ENCODE data around the gene DBN1. TPM values are rescaled to one million over a fixed set of nuclear protein-coding genes. Genes with fewer than 3 reads are reported as not detected.

Gene DBN1
- total RNA-seq, 4 donors from 2014 or later, result 10.1 to 201 (median 17.4) TPM

GRCh38 chr5:177432143-177432838, 41.1 kb downstream of the DBN1 start:
- Histone ChIP-seq H3K27me3 (no peaks in the 10 kb centered on the region), H3K4me1 (peaks cover 26 to 35% (median 29%) of the 10 kb centered on the region in 4 donors), H3K9me3 (no peaks in the 10 kb centered on the region), H3K36me3 (peaks cover 0 to 41% (median 24%) of the 10 kb centered on the region in 4 donors), H3K4me3 (no peak overlapping the region), H3K27ac (peak overlapping the region; percentile 14 to 95 (median 76))
- WGBS, 2 donors (ENCODE audit: low coverage in 1 of 2), result 76% methylated on average over 16 of the region's 18 CpGs; no CpG with 5 or more reads in 1 of the 2 donors
- in situ Hi-C loops (cut with MboI; ENCODE audit: low pct_ligation_motif_present in 1 of 4, low pct_unique_long_range_greater_than_20kb in 1 of 4, low sequenced_read_pairs in 3 of 4), result no loop called here
- intact Hi-C loops (cut with DNase I; ENCODE audit: low total_unique reads), result no loop called here
- TF ChIP-seq POLR2A (IDR thresholded peaks at IDR 0.05) (no peak), POLR2AphosphoS5 (IDR thresholded peaks at IDR 0.05) (peak in 1 of 3 donors; percentile 8)
- no peak for DNase-seq

GRCh38 chr5:177431317-177432142, 41.9 kb downstream of the DBN1 start:
- H3K4me1 ChIP-seq, result peaks cover 29 to 39% (median 30%) of the 10 kb centered on the region in 4 donors
- peak; percentile 82 for DNase-seq
- H3K36me3 ChIP-seq, result peaks cover 0 to 40% (median 20%) of the 10 kb centered on the region in 4 donors
- H3K27ac ChIP-seq, result peak overlapping the region; percentile 63 to 97 (median 92)
- intact Hi-C loops (cut with DNase I; ENCODE audit: low total_unique reads) (no loop called here), in situ Hi-C loops (cut with MboI; ENCODE audit: low pct_ligation_motif_present in 1 of 4, low pct_unique_long_range_greater_than_20kb in 1 of 4, low sequenced_read_pairs in 3 of 4) (no loop called here)
- TF ChIP-seq POLR2AphosphoS5 (IDR thresholded peaks at IDR 0.05), result peak; percentile 28 to 65 (median 39)
- TF ChIP-seq CTCF (IDR thresholded peaks at IDR 0.05), result no peak
- no peak for TF ChIP-seq EP300 (IDR thresholded peaks at IDR 0.05; ENCODE audit: low read depth)
- no peak for TF ChIP-seq POLR2A (IDR thresholded peaks at IDR 0.05)
- H3K9me3 ChIP-seq, result no peaks in the 10 kb centered on the region
- no peak overlapping the region for H3K4me3 ChIP-seq
- H3K27me3 ChIP-seq, result no peaks in the 10 kb centered on the region
- 58% methylated on average over 27 of the region's 29 CpGs; no CpG with 5 or more reads in 1 of the 2 donors for WGBS, 2 donors (ENCODE audit: low coverage in 1 of 2)

- Histone ChIP-seq H3K4me1 (peaks cover 29 to 39% (median 30%) of the 10 kb centered on the region in 4 donors), H3K36me3 (peaks cover 0 to 35% (median 18%) of the 10 kb centered on the region in 4 donors), H3K9me3 (no peaks in the 10 kb centered on the region), H3K27me3 (no peaks in the 10 kb centered on the region), H3K4me3 (no peak overlapping the region), H3K27ac (peak overlapping the region; percentile 39 to 97 (median 92))
- intact Hi-C loops (cut with DNase I; ENCODE audit: low total_unique reads) (no loop called here), in situ Hi-C loops (cut with MboI; ENCODE audit: low pct_ligation_motif_present in 1 of 4, low pct_unique_long_range_greater_than_20kb in 1 of 4, low sequenced_read_pairs in 3 of 4) (no loop called here)
- no peak for DNase-seq
- WGBS, 2 donors (ENCODE audit: low coverage in 1 of 2), result 77% methylated on average over 7 of the region's 7 CpGs; no CpG with 5 or more reads in 1 of the 2 donors
- TF ChIP-seq EP300 (IDR thresholded peaks at IDR 0.05; ENCODE audit: low read depth) (no peak), POLR2A (IDR thresholded peaks at IDR 0.05) (no peak), CTCF (IDR thresholded peaks at IDR 0.05) (no peak), POLR2AphosphoS5 (IDR thresholded peaks at IDR 0.05) (no peak)
These were observed 42.5 kb downstream of the DBN1 start for GRCh38 chr5:177430972-177431316.

GRCh38 chr5:177430140-177430951, 43.1 kb downstream of the DBN1 start:
- Histone ChIP-seq H3K36me3 (peaks cover 0 to 29% (median 16%) of the 10 kb centered on the region in 4 donors), H3K4me1 (peaks cover 33 to 43% (median 34%) of the 10 kb centered on the region in 4 donors), H3K9me3 (no peaks in the 10 kb centered on the region), H3K27ac (peak overlapping the region; percentile 51 to 97 (median 92)), H3K4me3 (no peak overlapping the region), H3K27me3 (no peaks in the 10 kb centered on the region)
- 92% methylated on average over 21 of the region's 26 CpGs; no CpG with 5 or more reads in 1 of the 2 donors for WGBS, 2 donors (ENCODE audit: low coverage in 1 of 2)
- in situ Hi-C loops (cut with MboI; ENCODE audit: low pct_ligation_motif_present in 1 of 4, low pct_unique_long_range_greater_than_20kb in 1 of 4, low sequenced_read_pairs in 3 of 4) (no loop called here), intact Hi-C loops (cut with DNase I; ENCODE audit: low total_unique reads) (no loop called here)
- peak; percentile 66 for DNase-seq
- no peak for TF ChIP-seq POLR2A (IDR thresholded peaks at IDR 0.05)
- TF ChIP-seq POLR2AphosphoS5 (IDR thresholded peaks at IDR 0.05), result peak in 1 of 3 donors; percentile 55

All from transverse colon (tissue), 4 donors.